ENCODE results near the gene MECP2.
A peak's percentile ranks its signal among the peaks of the same experiment; 100 is the strongest.
"Not testable (repeated sequence)": the region's sequence is repeated elsewhere in the genome, so short reads cannot be mapped to it uniquely, and the experiment has no call there.

The MECP2 gene

DNA sequence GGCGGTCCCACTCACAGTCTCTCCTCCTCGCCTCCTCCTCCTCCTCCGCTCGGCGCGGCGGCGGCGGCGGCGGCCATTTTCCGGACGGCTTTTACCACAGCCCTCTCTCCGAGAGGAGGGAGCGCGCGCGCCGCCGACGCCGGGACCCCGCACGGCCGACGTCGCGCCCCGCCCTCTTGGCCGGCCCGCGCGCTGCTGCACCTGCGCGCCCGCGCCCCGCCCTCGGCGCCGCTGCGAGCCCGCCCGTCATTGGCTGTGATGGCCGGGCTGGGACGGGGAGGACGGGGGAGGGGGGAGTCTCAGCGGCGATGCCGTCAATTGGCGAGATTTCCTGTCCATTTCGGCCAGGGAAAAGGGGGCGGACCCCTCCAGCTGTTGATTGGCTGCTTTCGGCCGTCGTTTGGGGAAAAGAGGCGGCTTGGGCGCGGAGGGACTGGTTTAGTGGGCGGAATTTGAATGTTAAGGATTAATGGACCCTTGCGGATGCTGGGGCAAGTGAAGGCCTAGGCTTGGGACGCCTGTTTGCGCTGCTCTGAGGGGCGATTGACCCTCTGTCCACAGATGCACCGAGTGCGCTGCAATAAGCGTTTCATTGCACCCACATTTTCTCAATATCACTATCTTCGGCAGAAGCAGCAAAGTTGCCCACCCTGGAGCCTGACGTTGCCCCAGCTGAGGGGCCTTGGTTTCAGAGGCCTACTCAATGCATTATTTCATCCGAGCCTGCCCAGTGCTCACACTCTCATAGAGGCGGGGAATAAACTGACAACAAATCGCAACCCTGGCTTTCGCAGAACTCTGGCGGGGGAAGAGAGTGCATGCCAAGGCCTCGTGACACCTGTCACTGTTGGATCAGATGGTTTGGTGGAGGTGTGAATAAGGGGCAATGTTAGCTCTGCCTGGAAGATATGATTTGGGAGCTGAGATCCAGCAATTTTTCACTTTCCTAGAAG, at the start of gene MECP2:
Gene MECP2, minus strand, starts transcription at position 129 of the 953 bp plus-strand sequence.
- peak; percentile 88 for DNase-seq

DNA sequence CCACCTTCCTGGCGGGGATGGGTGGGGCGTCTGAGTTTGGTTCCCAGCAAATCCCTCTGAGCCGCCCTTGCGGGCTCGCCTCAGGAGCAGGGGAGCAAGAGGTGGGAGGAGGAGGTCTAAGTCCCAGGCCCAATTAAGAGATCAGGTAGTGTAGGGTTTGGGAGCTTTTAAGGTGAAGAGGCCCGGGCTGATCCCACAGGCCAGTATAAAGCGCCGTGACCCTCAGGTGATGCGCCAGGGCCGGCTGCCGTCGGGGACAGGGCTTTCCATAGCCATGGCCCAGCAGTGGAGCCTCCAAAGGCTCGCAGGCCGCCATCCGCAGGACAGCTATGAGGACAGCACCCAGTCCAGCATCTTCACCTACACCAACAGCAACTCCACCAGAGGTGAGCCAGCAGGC, 46.5 kb upstream of the MECP2 start, which contains the start of gene OPN1LW:
Gene OPN1LW, plus strand, starts transcription at position 234 of the 400 bp plus-strand sequence. Its CDS starts 41 bp downstream, at position 275.
- DNase-seq: not testable (repeated sequence)

GRCh38 chrX:154142950-154143745, 45.6 kb upstream of the MECP2 start:
- no peak for DNase-seq

- DNase-seq: no peak
Measured at GRCh38 chrX:154142386-154142785, 44.9 kb upstream of the MECP2 start.

- no peak for DNase-seq
Measured at GRCh38 chrX:154140742-154141141, 43.2 kb upstream of the MECP2 start.

GRCh38 chrX:154140206-154140605, 42.7 kb upstream of the MECP2 start:
- DNase-seq: no peak

- no peak for DNase-seq
Measured at GRCh38 chrX:154138857-154139256, 41.3 kb upstream of the MECP2 start.

DNA sequence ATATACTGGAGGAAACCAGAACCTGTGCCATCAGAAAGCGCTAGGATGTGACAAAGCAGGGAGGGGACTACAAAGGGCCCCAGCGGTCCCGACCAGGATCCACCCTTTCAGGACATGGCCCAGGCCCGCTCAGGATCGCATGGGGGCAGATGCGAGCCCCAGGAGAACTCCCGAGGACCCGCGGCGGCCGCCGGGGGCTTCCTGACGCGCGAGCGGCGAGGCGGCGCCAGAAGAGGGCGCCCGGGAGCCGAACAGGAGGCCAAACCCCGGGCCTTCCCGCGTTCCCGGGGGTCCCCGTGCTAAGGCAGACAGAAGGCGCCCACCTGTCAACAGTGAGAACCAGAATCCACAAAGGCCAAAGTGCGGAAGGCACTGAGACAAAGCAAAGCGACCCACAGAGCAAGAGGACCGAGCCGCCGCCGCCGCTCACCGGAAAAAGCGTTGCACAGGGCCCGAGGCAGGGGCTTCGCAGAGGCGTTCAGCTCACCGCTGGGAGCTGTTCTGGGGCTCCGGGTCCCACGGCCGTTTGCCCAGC, 39.2 kb upstream of the MECP2 start:
- DNase-seq: peak; percentile 31

DNA sequence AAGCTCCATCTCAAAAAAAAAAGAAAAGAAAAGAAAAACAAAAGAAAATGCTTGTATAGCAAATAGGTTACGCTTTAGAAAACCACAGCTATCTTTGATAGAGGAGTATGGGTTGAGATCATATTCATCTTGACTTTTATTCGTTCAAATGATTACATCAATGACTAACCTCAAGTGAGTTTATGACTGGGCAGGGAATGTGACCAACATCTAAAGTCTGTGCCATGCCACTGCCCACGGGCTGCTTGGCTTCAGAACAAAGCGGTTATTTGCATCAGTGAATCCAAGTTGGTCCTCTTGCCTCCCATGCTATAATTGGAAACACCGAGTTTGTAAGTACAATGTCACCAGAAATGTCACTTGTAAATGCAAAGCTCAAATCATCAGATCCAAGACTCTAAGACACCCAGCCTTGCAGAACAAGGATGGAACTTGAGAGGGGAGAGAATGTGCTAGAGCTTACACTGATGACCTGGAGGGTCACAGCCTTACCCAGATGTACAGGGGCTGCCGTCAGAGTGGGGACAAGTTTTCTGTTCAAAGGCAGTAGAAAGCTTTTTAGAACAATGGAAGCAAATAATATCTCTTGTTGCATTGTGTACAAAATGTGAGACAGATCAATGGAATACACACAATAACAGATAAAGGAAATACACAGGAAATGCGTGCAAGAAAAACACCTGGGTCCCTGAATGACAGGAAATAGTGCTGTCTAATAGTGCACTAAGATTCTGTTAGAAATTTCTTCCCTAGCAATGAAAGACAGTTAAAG, 38.1 kb upstream of the MECP2 start:
- no peak for DNase-seq

GRCh38 chrX:154132366-154132765, 34.8 kb upstream of the MECP2 start:
- no peak for DNase-seq

- no peak for DNase-seq
Measured at GRCh38 chrX:154131955-154132354, 34.4 kb upstream of the MECP2 start.

DNA sequence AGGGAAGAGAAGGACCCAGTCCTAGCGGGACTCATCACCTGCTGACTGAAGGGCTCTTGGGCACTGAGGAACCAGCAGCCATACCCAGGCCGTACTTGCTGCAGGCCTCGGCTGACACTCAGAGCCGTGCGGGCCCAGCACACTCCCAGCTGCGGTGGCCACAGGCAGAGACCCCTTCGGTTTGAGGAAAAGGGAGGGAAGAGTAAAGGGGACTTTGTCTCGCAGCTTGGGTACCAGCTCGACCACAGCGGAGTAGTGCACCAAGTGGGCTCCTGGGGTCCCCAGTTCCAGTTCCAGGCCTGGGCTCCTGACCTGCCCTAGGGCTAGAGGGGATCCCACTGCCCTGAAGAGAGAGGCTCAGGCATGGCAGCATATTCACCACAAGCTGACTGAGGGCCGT, 28.6 kb upstream of the MECP2 start:
- no peak for DNase-seq

DNA sequence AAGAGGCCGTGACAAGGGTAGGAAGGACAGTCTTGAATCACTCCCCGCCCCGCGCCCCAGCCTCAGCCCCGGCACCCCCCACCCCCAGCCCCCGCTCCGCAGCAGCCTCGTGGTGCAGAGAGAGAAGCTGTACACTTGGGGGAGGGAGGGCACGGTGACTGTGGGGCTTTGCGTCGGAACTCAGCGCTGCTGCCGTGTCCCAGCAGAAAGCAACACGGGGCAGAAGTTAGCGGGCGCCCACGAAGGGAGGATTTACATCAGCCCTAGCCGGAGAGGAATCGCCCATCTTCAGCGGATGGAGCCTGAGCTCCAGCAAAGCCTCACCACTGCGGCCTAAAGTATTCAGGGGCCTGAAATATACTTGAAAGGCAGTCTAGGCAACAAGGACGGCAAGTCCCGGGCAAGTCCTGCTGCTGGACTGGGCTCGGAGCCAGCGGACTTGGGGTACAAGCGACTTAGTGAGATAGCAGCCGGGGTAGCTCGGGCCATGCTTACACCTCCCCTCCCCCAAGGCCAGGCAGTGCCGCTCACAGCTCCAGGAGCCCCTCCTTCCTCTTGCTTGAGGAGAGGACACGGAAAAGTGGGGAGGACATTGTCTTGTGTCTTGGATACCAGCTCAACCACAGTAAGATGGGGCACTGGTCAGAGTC, 28.0 kb upstream of the MECP2 start:
- no peak for DNase-seq

DNA sequence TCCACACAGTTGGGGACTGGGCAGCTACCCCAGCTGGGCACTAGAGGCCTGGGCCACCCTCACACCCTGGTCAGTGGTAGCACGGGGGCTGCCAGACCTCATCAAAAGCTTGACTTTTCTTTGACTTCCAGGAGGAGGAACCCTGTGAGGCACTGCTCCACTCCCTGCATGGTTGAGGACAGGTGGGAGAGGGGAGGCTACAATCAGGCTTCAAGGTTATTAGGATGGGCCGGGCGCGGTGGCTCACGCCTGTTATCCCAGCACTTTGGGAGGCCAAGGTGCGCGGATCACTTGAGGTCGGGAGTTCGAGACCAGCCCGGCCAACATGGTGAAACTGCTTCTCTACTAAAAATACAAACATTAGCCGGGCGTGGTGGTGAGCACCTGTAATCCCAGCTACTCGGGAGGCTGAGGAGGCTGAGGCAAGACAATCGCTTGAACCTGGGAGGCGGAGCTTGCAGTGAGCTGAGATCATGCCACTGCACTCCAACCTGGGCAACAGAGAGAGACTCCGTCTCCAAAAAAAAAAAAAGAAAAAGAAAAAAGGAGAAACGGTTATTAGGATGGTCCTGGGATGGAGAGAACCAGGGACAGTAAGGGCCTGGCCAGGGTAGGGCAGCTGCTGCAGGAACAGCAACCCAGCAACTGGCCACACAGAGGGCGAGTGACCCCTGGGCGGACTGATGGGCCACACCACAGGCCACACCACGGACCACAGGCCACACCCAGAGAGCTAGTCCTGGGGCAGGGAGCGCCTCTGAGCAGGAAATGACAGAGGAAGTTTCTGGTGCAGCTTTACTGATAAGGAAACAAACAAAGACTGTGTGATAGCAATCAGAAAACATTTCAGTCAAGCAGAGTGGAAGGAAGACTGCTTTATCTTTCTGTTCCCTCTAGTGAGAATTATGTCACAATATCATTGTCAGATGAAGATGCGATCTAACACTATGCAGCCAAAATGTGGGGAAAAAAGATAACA, 26.0 kb upstream of the MECP2 start:
- DNase-seq: no peak

DNA sequence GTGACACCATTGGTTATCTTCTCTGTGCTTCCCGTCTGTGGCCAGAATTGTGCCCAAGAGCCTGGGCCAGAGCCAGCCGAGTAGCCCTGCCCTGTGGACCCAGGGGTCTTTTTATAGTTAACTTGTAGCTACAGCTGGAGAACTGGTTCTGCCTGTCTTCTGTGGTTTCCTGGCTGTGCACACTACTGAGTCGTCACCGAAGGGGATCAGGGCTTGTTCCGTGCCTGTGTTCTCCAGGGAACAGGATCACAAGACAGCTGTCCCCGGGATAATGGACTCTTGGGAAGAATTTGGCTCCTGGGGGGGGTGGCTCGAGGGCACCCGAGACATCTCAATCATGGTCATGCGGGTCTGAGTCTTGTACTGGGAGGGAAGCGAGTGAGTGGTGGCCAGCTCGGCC, 24.4 kb upstream of the MECP2 start:
- no peak for DNase-seq

GRCh38 chrX:154121207-154121606, 23.7 kb upstream of the MECP2 start:
- DNase-seq: no peak

- DNase-seq: no peak
Measured at GRCh38 chrX:154120567-154120966, 23.1 kb upstream of the MECP2 start.

- DNase-seq: no peak
Measured at GRCh38 chrX:154117566-154117965, 20.0 kb upstream of the MECP2 start.

DNA sequence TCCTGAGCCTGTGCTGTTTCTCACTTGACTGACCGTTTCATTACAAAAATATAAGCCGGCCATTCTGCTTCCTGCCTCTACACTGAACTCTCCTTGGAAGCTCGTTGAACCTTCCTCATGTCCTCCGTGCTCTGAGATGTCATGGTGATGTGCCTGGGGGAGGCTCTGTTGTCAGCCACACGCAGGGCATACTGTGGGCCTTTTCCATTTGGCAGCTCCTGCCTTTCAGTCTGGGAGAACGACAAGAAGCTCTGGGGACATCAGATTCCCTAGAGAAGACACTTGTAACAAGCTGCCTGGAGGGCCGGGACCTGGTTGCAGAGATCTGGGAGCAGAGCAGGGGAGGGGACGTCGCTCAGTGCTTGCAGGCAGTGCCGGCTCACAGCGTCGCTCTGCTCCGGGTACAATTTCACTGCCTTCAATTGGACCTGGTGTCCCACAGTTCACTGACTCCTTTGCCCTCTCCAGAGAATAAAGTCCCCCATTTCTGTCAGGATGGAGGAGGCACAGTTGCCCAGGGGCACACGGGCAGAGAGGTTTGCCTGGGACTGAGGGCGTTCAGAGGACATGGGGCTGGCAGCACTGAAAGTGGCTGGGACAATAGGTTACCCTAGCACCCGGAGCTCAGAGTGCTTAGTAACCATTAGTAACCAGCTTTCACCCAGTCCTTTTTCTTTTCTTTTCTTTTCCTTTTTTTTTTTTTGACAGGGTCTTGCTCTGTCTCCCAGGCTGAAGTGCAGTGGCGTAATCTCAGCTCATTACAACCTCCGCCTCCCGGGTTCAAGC, 19.1 kb upstream of the MECP2 start:
- no peak for DNase-seq

DNA sequence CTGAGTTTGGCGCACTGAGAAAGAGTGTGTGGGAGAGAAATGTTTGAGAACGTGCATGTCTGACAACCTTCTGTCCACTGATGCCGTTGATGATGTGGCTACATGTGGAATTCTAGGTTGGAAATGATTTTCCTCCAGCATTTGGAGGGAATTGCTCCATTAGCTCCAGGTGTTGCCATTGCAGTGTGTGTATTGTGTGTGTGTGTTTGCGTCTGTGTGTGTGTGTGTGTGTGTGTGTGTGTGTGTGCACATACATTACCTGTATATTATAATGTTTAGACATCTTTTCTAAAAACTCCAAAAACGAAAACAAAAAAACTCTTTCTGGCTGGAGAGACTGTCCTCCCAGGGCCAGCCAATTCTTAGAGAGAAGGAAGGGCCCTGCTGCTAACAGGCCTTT, 18.2 kb upstream of the MECP2 start:
- no peak for DNase-seq

All from COR-L47 (cell line).